DMS153 (cell line): Measurements from ENCODE around the gene MAD1L1.

Experiments used
- DNase-seq: peaks from one replicate; lab custom pipeline; 2025; lab: John Stamatoyannopoulos, UW

The MAD1L1 gene

DNA sequence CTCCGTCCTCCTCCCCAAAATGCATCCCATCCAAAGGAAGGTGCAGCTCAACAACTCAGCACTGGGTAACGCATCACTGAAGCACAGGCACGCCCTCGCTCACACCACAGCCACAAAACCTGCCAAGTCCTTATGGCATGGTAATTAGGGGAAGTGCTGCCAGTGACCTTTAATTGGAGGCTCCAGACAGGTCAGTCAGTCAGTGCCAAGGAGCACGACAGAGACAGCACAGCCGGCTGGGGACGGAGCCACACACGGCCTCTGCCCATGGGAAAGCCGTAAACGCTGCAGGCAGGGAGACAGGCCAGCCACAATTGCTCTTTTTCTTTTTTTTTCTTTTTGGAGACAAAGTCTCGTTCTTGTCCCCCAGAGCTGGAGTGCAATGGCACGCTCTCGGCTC is 146.5 kb downstream of the MAD1L1 start:
- no peak for DNase-seq

DNA sequence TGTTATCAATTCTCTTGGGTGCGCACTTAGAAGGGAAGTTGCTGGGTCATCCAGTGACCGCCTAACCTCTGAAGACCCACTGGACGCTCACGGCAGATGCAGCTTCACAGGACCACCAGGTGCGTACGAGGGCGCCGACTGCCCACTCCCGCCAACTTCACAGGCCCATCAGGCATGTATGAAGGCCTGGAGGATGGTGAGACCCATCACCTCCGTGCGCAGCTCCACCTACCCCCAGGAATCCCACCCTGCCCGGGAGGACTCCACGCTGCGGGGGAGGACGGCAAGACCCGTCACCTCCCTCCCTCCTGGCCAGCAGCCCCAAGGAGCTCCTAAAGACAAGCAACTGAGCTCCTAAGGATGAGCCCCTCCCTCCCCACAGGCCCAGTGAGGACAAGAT is 146.9 kb downstream of the MAD1L1 start:
- no peak for DNase-seq

DNA sequence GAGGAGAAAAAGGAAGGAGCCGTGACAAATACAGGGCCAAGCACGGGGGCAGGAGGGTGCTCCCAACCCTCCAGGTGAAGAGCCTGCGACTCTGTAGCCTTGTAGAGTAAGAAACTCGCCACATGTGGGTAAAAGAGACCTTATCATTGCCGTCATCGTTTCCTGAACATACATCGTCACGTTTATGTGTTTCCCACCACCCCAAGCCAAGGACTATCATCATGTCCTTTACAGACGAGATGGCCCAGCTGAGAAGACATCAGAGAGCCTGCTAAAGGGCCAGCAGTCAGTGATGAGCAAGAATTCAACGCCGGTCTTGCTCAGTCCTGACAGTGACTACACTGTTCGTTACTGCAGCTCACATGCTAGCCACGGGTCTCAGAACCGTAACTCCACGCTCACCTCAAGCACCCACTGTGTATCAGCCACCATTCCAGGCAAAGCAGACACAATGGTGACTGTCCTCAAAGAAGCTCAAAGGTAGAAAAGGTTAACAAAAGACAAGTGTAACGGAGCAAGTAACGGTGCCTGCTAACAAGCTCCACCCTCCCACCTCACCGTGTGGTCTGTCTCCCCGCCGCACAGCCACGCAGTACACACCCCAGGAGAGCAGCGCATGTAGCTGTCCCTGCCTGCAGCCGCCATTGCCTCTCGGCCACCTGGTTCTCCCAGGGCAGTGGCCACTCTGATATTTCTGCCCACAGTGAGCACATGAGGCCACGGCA is 147.8 kb downstream of the MAD1L1 start:
- no peak for DNase-seq

DNA sequence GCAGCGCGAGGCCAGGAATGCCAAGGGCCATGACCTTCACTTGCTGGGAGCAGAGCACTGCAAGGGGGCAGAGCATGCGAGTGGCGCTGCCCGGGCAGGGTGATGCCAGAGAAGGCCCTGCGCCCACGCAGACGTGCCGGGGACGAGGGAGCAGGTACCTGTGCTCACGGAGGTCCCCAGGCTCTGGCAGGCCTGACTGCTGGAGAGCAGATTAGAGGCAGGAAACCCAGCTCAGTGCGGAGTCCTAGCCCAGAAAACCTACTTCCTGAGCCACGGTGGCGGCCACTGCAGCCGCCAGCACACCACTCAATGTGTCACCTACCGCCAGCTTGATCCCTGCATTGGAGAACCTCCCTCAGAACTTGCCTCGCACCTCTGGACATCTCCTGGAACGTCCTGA is 148.4 kb downstream of the MAD1L1 start:
- no peak for DNase-seq

DNA sequence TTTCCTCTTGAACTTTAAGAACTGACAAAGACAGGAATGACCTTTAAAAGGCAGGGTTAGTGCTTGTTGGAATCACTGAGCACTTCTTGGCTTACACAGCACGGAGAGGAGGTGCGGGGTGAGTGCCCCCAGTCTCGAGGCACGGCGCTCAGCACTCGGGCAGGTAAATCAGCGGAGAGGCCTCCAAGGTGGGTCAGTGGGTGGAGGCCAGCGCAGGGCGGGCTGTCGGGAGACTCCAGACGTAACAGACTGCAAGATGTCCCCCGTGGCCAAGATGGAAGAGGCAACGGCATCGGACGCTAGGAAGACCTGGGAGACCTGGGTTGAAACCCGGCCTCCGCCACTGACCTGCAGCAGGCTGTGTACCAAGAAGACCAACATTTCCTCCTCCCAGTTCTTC is 149.4 kb downstream of the MAD1L1 start:
- no peak for DNase-seq

DNA sequence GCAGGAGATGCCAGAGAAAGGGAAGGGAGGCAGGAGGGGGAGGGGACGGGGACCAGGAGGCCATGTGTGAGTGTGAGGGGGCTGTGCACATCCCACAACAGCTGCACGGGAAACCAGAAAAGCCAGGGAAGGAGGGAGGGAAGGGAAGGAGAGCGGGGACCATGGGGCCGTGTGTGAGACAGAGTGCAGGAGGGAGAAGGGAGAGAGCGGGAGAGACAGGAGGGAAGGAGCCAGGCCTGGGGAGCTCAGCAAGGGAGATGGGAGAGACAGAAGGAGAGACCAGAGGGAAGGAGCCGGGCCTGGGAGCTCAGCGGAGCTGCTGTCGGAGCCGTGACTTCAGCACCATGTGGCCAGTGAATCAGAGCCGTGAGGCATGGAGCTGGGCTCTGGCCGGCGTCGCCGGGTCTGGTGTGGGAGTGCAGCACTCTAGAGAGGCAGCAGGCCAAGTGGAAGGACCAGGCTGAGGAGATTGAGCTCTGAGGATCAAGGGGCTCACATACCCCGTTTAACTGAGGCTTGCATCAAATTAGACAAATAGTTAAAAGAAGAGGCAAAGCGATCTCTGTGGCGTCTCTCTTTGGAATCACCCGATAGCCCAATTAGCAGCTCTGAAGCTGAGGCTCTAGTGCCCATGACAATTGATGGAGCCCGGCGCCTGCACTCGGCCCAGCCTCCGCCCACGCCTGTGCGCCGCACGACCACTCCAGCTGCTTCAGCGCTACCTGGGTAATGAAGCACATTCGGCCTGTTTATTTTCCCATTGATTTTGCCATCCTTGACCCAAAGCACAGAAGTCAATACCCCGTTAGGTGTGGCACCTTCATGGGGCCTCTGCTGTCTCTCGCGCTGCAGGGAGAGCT is 150.4 kb downstream of the MAD1L1 start:
- no peak for DNase-seq

DNA sequence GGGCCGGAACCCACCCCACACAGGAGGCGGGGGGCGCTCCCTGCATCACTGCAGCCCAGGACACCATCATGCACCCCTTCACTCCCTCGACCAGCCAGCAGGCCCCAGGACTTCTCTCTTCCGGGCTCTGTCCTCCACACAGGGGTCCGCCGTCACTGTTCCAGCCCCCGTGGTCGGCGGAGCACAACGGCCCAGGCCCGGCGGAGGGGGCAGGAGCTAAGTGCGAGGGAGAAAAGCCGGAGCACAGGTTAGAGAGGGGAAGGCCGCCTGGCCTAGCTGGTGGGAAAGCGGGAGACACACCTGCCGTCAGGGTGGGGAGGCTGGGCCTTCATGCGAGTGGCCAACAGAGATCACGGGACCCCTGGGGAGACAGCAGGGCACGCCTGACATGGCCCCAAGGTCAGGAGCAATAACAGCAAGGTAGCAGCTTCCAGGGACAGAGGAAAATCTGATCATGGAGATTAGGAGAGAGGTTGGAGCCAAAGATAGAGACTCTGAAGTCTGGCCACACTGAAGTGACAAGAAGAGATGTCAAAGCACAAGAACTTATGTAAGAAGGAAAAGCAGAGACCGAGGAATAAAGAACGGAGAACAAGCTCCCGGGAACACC is 151.1 kb downstream of the MAD1L1 start:
- DNase-seq = no peak

DNA sequence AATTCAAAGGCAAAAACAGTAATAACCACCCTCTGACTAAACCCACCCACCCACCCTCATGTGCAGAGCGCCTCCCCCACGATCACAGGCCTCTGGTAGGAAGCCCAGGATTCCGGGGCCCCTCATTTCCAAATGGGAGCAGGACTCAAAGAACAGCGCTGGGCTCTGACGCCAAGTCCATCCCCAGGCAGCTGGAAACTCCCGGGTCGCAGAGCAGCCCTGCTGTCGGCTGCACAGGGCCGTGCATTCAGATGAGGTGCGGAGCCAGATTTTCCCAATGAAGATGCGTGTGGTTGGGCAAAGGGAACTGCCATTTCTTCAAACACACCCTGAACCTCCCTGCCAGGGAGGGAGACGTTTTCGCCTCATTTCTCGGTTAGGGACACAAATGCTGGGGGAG is 152.3 kb downstream of the MAD1L1 start:
- DNase-seq = no peak

DNA sequence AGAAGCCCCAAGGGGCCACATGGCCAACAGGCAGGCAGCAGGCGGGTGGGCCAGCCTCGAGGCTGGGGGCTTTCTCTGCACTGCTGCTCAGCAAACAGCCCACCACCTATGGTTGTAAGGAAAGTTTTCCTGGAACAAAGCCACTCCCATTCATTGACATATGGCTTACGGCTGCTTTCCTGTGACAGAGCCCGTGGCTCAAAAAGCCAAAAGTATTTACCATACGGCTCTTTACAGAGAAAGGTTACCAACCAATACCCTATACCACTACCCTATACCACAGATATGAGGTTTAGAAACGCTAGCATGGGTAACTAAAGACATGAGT is 152.7 kb downstream of the MAD1L1 start:
- DNase-seq = no peak

DNA sequence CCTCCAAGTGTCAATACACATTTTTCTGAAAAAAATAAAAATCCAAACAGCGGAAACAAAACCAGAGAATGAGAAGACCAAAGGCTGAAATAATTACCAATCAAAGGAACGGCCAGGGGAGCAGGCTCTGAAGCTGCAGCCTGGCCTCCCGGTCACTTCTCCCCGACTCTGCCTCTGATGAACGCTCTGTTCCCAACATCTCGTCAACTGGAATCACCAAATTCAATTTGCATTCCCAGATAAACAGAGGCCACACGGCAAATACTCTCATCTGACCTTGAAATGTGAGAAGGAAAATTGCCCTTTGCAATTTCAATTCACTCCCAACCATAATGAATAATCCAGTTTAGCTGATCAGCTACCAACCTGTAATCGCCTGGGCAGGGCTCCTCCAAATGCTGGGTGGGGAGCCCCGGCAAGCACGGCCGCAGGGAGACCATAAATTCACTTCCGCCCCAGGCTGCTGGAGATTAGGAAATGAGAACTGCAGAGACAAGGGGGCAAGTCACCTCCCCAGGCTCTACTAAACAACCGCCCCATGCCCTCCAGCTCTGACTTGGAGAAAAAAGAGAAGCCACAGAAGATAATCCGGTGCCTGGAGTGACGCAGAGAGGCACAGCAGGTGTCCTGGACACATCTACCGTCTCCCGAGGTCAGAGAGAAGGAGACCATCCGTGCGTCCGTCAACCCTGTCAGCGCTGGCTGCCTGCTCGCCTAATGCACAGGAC is 153.2 kb downstream of the MAD1L1 start:
- no peak for DNase-seq

DNA sequence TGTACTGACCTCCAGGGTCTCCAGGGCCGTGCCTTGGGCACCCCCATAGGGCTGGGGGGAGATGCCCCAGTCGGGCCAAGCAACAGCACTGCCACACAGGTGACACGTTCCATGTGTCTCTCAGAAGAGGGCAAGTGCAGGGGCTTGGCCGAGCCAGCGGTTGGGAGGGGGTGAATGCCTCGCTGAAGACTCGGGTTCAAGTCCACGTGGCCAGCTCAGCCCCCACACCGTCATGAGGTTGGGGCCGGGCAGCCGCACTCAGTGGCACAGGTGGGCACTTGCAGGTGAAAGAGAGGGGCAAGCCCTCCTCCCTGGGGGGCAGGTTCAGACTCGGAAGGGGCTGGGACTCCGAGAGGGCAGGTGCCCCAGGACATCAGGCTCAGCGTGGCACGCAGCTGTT is 153.8 kb downstream of the MAD1L1 start:
- no peak for DNase-seq

DNA sequence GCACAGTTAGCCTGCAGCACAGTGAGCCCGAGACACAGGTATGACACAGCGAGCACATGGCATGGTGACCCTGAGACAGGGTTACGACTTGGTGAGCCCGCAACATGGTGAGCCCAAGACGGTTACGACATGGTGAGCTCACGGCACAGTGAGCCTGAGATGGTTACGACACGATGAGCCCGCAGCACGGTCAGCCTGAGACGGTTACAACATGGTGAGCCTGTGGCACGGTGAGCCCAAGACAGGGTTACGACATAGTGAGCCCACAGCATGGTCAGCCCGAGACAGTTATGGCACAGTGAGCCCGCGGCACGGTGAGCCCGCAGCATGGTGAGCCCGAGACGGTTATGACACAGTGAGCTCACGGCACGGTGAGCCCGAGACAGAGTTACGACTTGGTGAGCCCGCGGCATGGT is 156.1 kb downstream of the MAD1L1 start:
- DNase-seq = no peak

DNA sequence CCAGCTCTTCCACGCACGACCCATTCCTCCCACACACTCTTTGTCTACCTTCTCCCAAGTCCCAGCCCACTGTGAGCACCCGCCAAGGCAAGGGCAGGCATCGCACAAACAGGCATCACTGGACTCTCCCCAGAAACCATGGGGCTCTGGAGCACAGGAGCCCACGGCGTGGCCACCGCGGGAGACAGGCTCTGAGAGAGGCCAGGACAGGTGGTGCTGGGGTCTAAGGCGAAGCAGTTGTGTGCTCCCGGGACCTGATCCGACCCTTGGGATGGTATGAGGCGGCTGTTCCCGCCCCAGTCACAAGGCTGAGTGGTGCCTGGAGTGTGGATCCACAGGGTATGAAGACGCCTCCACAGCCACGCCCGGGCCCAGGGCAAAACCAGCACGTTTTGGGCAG is 156.9 kb downstream of the MAD1L1 start:
- DNase-seq = no peak

DNA sequence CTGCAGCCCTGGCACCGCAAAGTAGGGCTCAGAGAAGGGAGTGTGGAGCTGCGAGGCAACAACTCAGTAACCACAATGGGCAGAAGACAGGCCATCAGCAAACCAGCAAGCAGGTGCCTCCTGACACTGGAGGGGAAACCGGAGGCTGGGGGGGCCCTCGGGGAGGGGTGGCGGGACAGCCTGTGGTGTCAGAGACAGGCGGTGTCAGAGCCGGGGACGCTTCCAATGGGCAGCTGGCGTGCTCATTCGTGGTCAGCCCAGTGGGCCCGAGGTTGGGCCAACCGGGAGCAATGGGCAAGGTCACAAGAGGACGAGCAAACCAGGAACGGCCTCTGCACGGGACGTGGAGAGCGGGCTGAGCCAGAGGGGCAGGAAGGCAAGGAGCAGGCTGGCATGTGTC is 158.1 kb downstream of the MAD1L1 start:
- no peak for DNase-seq

DNA sequence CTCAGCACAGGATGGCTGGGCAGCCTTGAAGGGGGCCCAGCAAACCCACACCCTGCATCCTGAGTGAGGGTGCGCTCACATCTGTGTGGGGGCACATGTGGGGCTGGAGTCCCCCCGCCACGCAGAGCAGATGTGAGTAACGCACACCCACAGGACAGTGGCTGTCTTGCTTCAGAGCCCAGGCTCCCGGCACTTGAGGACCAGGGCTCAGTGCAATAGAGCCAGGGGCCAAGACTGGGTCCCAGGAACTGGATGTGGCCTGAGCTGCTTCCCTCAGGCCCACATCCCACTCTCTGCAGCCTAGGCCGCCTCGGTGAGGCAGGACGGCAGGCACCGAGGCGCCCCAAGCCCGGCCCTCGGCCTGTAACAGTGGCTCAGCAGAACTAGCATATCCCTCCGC is 159.9 kb downstream of the MAD1L1 start:
- DNase-seq = no peak

DNA sequence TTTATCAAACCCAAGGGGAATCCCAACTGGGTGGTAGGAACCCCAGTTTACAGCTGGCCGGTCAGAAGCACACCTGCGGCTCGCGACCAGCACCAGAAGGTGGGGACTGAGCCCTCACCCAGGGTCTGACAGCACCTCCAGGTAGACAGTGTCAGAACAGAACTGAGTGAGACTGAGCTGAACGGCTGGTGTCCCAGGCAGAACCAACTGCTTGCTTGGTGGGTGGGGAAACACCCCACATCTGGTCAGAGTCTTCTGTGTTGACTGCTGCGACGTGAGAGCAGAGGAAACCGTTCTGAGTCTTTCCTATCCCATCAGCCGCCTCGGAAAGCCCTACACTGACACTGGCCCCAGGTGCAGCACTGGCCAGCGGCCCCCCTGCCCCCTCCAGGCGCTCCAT is 160.7 kb downstream of the MAD1L1 start:
- DNase-seq = no peak

DNA sequence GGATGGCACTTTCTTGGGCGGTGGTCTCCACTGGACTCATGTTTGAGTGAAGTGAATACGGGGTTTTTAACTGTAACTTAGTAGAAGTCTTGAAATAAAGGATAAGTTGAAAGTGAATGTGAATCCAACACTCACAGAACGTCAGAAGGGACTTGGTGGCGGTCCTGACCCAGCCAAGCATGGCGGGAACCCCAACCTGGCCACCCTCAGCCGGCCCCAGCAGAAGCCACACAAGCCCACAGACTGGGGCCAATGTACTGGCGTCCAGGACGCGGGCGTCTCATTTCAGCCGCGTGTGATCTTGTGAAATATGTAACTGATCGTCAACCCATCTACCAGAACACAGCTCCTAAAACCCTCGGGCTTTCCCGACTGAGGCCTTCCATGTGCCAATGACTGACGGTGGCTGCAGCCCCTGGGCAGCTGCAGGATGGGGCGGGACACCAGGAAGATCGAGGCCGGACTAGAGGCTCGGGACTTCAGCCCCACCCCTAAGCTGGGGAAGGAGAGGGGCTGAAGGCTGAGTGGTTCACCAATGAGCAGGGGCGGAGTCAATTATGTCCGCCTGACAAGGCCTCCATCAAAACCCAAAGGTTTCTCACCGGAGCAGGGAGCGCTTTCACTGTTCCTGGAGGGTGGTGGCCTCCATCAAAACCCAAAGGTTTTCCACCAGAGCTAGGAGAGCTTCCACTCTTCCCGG is 161.5 kb downstream of the MAD1L1 start:
- DNase-seq = no peak

DNA sequence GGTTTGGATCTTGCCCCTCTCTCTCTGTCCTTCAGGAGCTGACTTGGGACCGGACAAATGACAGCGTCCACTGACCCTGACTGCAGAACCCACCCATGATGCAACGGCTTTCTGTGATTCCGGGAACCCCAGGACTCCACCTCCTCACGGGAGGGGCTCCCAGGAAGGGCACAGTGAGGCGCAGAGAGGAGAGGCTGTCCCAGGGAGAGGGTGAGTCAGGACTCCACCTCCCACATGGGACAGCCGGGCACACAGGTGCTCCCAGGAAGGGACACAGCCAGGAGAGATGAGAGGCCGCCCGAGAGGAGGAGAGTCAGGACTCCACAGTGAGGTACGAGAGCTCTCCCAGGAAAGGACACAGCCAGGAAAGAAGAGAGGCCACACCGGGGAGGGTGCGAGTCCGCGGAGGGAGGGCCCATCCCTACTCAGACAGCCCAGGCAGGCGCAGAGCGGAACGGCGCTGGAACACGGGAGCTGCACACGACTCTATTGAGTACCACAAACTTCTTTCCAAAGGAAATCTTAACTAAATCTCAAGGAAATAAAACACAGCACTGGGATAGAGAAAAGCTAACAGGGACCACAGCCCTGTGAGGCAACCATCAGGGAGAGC is 162.5 kb downstream of the MAD1L1 start:
- DNase-seq = no peak

DNA sequence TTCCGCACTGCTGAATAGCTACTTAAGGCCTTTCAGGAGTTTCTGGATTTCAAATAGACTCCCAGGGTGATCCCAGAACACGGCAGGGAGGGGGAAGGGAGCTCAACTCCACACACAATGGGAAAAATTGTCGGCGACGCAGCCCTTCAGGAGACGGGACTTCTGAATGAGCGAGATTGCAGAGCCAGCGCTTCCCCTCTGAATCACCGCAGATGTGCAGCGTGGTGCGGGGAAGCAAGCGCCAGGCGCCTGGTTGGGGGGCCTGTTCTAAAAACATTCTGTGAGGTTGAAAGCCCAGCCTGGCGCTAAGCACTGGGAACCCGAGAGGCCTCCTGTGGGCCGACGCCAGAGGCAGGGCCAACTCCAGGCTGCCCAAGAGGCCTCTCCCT is 163.3 kb downstream of the MAD1L1 start:
- no peak for DNase-seq

DNA sequence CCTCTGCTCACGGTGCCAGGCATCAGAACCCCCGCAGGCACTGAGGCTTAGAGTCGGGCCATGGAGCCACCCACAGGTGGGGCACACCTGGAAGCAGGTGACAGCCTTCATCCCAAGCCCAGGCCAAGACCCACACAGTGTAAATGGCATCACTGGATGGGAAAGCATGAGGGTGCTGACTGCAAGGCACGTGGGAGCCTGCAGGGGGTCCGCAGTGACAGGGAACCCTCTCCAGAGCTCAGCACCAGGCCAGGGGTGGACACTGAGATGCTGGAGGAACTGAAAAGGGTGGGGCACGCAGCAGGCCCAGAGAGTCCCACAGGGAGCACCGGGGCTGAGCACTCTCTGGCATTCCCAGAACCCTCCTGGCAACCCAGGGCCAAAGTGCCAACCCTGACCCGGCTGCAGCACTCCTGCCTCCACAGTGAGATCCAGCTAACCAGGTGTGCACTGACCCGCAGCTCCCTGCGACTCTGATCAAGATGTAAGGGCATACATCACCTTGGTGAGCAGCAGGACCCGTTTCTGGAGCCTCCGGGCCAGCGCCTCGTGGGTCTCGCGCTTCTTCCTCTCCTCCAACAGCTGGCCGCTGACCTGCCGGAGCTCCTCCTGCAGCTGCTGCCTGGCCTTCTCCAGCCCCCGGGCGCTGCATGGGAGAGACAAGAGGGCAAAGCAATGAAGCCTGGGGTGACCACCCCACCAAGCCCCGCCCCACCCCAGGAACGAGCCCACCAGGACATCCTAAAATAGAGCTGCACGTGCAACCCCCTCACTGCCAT is 163.9 kb downstream of the MAD1L1 start:
- no peak for DNase-seq
